Stimulated activated CD8-positive, alpha-beta memory T cell treated with anti-CD3 and anti-CD28 coated beads, Interleukin-15, amount 100 ng/mL, for 48 hours (primary cell): ENCODE results near the gene SOX13.
A peak's percentile ranks its signal among the peaks of the same experiment; 100 is the strongest.
"Not testable (repeated sequence)": the region's sequence is repeated elsewhere in the genome, so short reads cannot be mapped to it uniquely, and the experiment has no call there.

ENCODE experiments used
- DNase-seq, 2 donors: peaks; one replicate each; pipeline ENCODE4 v3.0.0-alpha.2; 2020; ENCODE audit warnings: low read depth in 2 of 2

SOX13 gene

GRCh38 chr1:204072931-204073836 lies at the start of gene SOX13:
Gene SOX13 (plus strand): TSS chr1:204073115. CDS start chr1:204112916, 39,801 bp downstream.
- DNase-seq = peak in 1 of 2 donors; percentile 8

DNA sequence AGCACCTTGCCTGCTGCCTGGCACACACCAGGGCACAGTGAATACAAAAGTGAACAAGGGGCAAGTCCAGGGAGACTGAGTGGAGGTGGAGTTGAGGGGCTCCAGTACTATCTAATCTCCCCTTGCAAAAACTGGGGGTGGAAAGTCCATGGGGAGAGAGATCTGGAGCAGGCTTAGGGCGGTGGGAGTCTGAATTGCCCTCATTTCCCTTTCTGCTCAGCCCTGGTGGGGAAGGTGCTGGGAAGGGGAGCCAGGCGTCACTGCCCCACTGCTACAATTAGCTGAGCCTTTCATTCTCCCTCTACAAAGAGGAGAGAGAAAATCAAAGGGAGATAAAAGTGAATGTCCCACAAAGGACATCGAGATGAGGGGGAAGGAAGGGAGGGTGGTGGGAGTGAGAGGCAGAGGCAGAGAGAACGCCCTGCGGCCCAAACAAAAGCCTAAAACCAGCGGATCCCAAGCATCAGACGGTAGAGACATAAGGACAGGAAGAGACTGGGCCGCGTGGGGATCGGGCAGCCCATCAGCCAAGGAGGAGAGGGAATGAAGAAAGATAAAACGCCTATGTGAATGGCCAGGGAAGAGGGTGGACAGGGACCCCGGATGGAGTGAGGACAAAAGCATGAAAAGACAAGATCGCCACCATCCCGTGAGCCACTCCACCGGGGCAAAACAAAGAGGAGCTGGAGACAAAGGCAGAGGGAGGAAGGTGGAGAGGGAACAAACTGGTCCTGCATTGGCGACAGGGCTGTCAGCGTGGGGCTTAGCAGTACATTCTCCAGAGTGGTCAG lies 46.8 kb upstream of the SOX13 start:
- DNase-seq = no peak

DNA sequence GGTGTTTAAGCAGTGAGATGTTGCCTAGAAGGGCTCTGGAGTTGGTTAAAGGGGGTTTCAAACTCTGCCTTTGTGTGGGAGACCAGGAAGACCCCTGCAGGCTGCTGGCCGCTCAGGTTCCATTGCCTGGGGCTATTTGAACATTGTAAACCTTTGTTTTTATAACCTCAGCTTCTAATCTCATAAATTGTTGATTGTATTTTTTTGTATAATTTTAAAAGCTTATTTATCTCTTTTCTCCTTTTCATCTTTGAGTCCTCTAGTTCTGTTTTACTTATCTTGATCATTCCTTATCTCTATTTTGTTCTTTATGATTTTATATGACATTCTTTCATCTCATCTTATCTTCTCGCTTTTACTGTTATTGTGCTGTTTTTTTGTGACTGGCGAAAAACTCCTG lies 45.5 kb upstream of the SOX13 start:
- no peak for DNase-seq

DNA sequence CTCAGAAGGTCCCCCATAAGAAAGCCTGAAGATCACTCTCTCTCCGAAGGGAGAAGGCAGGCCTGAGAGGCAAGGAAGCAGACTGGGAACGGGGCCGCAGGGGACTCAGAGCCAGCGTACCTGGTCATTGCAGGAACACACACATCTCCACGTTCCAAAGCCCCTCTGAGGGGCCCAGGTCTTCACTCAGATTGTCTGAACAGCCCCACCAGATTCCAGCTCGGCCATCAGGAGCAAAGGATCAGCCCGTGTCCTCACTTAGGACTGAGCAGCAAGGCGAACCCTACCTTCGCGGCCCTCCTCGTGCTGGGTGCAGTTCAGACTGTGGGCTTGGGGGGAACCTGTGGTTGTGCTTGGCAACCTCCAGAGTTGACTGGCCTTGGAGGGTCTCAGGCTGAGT lies 43.9 kb upstream of the SOX13 start:
- no peak for DNase-seq

DNA sequence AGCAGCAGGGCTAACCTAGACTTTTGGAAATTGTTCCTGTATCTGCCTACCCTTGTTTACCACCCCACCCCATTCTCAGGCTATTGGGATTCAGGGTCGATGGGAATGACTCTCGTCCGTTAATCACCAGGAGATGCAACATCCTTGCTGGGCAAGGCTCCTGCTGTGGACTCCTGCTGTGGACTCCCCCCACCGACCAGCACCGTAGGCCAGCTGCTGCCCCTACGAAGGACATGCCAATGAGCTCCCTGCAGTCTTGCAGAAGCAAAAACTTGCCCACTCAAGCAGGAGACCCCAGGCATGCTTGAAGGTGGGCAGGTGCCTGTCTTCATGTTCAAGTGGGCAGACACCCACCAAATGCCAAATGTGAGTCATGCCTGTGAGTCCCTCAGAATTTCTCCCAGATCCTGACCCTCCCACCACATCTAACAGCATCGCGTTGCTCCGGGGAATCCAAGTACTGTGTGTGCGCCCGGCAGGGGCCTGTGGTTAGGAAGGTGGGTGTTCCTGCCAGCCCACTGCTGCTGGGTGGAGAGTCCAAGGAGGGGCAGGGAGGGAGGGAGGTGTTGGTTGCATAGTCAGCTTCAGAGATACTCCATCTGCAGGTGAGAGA lies 41.7 kb upstream of the SOX13 start:
- no peak for DNase-seq

GRCh38 chr1:204032642-204033235 lies 40.2 kb upstream of the SOX13 start:
- DNase-seq = no peak

DNA sequence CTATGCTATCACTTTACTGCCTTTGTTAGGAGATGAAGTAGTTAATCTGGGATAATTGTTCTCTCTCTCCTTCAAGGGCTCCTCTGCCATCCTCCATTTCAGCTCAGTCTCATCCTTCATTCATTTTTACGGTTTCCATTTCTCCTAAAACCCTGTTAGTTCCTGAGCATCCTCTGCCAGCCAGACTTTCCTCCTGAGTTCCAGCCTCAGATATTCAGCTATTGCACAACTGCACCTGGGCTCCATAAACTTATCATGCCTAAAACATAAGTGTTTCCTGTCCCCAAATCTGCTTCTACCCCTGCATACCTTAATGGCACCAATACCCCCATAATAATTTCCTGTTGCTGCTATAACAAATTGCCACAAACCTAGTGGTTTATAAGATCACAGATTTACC lies 39.6 kb upstream of the SOX13 start:
- DNase-seq = no peak

GRCh38 chr1:204036882-204037655 lies 35.8 kb upstream of the SOX13 start:
- no peak for DNase-seq

DNA sequence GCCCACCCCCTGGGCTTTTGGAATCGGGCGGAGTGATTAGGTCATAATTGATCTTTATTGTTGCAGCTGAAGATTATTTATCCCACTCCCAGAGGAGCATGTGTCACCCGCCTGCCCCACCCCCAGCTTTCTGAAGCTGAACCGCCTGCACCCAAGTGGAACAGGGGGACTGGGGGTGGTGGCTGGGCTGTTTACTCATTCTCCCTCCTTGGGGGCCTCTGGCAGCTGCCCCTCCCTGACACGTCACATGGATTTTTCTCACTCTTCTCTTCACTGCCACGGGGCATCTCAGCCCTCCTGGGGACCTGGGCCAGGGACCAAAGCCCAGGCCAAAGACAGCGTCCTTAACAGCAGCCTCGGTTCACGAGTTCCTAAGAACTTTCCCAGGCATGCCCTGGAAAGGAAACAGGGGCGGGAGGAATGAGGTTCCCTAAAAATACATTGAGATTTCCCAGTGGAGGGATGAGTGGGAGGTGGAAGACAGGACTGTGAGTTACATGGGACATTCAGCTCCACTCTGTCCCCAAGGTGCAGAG lies 31.6 kb upstream of the SOX13 start:
- DNase-seq = no peak

GRCh38 chr1:204041803-204042505 lies 31.0 kb upstream of the SOX13 start:
- DNase-seq = no peak

DNA sequence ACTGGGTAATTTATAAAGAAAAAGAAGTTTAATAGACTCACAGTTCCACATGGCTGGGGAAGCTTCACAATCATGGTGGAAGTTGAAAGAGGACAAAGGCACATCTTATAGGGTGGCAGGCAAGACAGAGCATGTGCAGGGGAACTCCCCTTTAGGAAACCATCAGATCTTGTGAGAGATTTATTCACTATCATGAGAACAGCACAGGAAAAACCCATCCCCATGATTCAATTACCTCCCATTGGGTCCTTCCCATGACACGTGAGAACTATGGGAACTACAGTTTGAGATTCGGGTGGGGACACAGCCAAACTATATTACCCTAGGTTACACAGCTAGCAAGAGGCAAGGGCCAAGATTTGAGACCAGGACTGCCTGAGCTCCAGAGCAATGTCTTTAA lies 30.4 kb upstream of the SOX13 start:
- no peak for DNase-seq

- DNase-seq = no peak
Measured at GRCh38 chr1:204043680-204044079, 29.2 kb upstream of the SOX13 start.

DNA sequence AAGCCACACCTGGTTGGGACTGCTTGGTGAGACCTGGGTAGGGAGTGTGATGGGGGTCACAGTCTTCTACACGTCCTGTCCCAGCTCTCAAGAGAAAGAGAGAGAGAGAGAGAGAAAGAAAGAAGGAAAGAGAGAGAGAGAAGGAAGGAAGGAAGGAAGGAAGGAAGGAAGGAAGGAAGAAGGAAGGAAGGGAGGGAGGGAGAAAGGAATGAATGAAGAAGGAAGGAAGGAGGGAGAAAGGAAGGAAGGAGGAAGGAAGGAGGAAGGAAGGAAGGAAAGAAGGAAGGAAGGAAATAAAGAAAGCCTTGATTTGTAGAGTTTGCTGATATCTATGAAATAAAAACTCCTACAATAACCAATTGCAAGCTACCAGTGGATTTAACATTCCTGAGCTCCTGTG lies 28.5 kb upstream of the SOX13 start:
- no peak for DNase-seq

DNA sequence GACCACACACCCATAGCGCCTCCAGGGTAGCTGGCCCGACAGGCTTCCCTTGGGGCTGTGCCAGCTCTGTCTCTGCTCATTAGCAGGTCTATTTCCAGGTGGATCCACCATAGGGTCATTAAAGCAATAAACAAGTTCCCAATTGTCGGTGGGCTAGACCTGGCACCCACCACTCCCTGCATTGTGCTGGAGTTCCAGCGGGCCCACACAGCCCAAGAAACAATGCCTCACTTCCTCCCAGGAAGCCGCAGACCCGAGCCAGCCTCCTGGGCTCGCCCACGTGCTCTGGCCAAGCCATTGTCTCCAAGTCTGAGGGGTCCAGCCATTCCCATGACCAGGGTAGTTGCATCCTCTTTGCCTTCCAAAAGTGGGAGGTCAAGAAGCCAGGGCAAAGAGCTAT lies 27.5 kb upstream of the SOX13 start:
- no peak for DNase-seq

GRCh38 chr1:204046346-204046745 lies 26.6 kb upstream of the SOX13 start:
- no peak for DNase-seq

GRCh38 chr1:204048796-204049195 lies 24.1 kb upstream of the SOX13 start:
- DNase-seq = not testable (repeated sequence)

DNA sequence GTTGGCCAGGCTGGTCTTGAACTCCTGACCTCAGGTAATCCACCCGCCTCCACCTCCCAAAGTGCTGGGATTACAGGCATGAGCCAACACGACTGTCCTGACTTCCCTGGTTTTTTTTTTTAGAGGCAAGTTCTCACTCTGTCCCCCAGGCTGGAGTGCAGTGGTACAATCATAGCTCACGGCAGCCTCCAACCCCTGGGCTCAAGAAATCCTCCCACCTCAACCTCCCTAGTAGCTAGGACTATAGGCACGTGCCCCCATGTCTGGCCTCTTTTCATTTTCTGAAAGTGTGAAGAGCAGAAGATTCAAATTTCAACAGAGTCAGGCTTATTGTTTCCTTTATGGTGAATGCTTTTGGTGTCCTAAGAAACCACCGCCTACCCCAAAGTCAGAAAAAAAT lies 21.7 kb upstream of the SOX13 start:
- DNase-seq = no peak

DNA sequence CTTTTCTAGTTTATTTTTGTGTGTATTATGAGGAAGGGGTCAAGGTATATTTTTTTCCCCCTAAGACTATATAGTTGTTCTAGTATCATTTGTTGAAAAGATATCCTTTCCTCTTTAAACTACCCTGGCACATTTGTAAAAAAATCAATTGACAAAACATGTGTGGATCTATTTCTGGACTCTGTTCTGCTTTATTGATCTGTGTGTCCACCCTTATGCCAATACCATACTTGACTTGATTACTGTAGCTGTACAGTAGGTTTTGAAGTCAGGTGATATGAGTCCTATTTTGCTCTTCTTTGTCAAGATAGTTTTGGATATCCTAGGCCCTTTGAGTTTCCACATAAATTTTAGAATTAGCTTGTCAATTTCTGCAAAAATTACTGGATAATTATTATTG lies 21.2 kb upstream of the SOX13 start:
- no peak for DNase-seq

DNA sequence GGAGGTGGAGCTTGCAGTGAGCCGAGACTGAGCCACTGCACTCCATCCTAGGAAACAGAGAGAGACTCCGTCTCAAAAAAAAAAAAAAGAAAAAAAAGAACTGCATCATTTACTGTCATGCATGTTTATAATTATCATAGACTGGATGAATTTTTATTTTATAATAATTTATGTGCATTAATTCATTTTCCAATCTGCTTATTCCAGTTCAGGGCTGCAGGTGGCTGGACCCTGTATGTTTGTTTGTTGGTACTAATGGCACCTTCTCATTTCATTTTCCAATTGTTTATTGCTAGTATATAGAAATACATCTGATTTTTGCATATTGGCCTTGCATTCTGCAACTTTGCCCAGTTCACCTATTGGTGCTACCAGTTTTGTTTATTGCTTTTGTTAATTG lies 19.0 kb upstream of the SOX13 start:
- DNase-seq = no peak

- no peak for DNase-seq
Measured at GRCh38 chr1:204059970-204060369, 12.9 kb upstream of the SOX13 start.
